H1 (cell line): ENCODE data around the gene COX5B. TPM values are rescaled to one million over a fixed set of nuclear protein-coding genes. Genes with fewer than 3 reads are reported as not detected.

Experiments used
- CHD1 ChIP-seq: IDR thresholded peaks from 2 replicates; pipeline ENCODE4 v1.6.1; 2012; ENCODE audit warnings: low read depth, low read length, improper control_type of control experiment
- NANOG ChIP-seq: IDR thresholded peaks from 2 replicates; pipeline ENCODE4 v1.6.1; 2011; ENCODE audit warnings: low read length, low read depth, mild to moderate bottlenecking, inconsistent platforms; ENCODE audit not compliant: insufficient read depth, poor library complexity, severe bottlenecking
- SP1 ChIP-seq: IDR thresholded peaks from 2 replicates; pipeline ENCODE4 v1.6.1; 2011; ENCODE audit warnings: low read depth, low read length
- polyA plus RNA-seq, 7 experiments: library from polyadenylated mRNA; depleted of rRNA in 3 of 7; stranded (reverse) in 5 of 7; unstranded in 2 of 7; fragments of >200 nt in 5 of 7; fragments of 200-250 nt in 2 of 7; gene quantifications; 1 replicate in 5 of 7; 2 replicates in 1 of 7; 4 replicates in 1 of 7; pipeline versions ENCODE4 v1.2.1 to v1.2.3, GENCODE V29; 2011 to 2013; ENCODE audit warnings: missing spikeins in 2 of 7, mixed read lengths in 2 of 7
- total RNA-seq: library from RNA; stranded (reverse); fragmentation: NEBNext Ultra II Directional; extraction: Animal tissue kit (Norgen Biotek cat#: 25700); gene quantifications from 2 replicates; pipeline ENCODE4 v1.2.1, GENCODE V29; 2021
- TF ChIP-seq, protein P1 (sequence below): IDR thresholded peaks from 2 replicates; pipeline ENCODE4 v1.6.1; 2012; ENCODE audit warnings: low read length, inconsistent platforms

COX5B gene
- total and polyA plus RNA-seq, 2 of the 8 experiments (the other 6 are each of a cell fraction or from before 2014, with no cell fraction given), result 233 to 468 TPM

- TF ChIP-seq, protein P1, sequence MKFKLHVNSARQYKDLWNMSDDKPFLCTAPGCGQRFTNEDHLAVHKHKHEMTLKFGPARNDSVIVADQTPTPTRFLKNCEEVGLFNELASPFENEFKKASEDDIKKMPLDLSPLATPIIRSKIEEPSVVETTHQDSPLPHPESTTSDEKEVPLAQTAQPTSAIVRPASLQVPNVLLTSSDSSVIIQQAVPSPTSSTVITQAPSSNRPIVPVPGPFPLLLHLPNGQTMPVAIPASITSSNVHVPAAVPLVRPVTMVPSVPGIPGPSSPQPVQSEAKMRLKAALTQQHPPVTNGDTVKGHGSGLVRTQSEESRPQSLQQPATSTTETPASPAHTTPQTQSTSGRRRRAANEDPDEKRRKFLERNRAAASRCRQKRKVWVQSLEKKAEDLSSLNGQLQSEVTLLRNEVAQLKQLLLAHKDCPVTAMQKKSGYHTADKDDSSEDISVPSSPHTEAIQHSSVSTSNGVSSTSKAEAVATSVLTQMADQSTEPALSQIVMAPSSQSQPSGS, result no peak
- TF ChIP-seq SP1 (no peak), CHD1 (no peak), NANOG (no peak)
Measured at GRCh38 chr2:97695744-97696143, 49.9 kb downstream of the COX5B start (continued).
